SK-N-SH (cell line): ENCODE results near the gene UGT2A3. TPM values are rescaled to one million over a fixed set of nuclear protein-coding genes. Genes with fewer than 3 reads are reported as not detected.

Source experiments
- CTCF ChIA-PET: fragments of 300-600, 350-600 bp; formaldehyde crosslinking; extraction: SDS; loops from one replicate; lab custom pipeline; 2021; lab: Yijun Ruan, JAX
- POLR2A ChIA-PET: fragments of 350-600 bp; sonication (Branson Sonifier 250); formaldehyde crosslinking; extraction: SDS; loops from one replicate; lab custom pipeline; 2020; ENCODE audit warnings: antibody characterized with exemption, inconsistent platforms; lab: Yijun Ruan, JAX
- DNase-seq: peaks from one replicate; pipeline ENCODE4 v3.0.0; 2012
- H2AFZ ChIP-seq: fragments of 200-600 bp; sonication (generic); 2 replicates; pipeline ENCODE4 v1.8.1; 2016; ENCODE audit warnings: antibody characterized with exemption, mild to moderate bottlenecking, low read depth
- H3F3A ChIP-seq: fragments of 200-600 bp; sonication (generic); replicated peaks from 2 replicates; pipeline ENCODE3; 2016; ENCODE audit warnings: antibody characterized with exemption, mild to moderate bottlenecking; ENCODE audit not compliant: insufficient read depth
- H3K27ac ChIP-seq, 2 experiments: fragments of 200-500 bp in 1 of 2; fragments of 200-600 bp in 1 of 2; sonication (Bioruptor generic) in 1 of 2; sonication (generic), shearing (Covaris generic) in 1 of 2; 2 replicates each; pipeline versions ENCODE4 v1.5.1 to v1.6.1; 2014 to 2016; ENCODE audit warnings: low read depth in 2 of 2, inconsistent platforms in 1 of 2, low read length in 1 of 2, mild to moderate bottlenecking in 1 of 2, mixed read lengths in 1 of 2
- H3K27me3 ChIP-seq: fragments of 200-600 bp; sonication (generic), shearing (Covaris generic); 2 replicates; pipeline ENCODE4 v1.6.1; 2016; ENCODE audit warnings: mixed run types; ENCODE audit not compliant: insufficient read depth
- H3K36me3 ChIP-seq, 2 experiments: fragments of 200-500 bp in 1 of 2; fragments of 200-600 bp in 1 of 2; sonication (Bioruptor generic) in 1 of 2; sonication (generic) in 1 of 2; replicated peaks in 1 of 2; 2 replicates each; pipeline versions ENCODE3 to v1.5.1; 2014 to 2016; ENCODE audit warnings: low read length in 1 of 2, mild to moderate bottlenecking in 1 of 2; ENCODE audit not compliant: insufficient read depth in 2 of 2, control insufficient read depth in 1 of 2
- H3K4me1 ChIP-seq, 2 experiments: fragments of 200-500 bp in 1 of 2; fragments of 200-600 bp in 1 of 2; sonication (Bioruptor generic) in 1 of 2; sonication (generic), shearing (Covaris generic) in 1 of 2; 2 replicates each; pipeline versions ENCODE4 v1.5.1 to v1.6.1; 2014 to 2016; ENCODE audit warnings: low read depth in 1 of 2, low read length in 1 of 2, mixed run types in 1 of 2; ENCODE audit not compliant: insufficient read depth in 2 of 2, control insufficient read depth in 1 of 2
- H3K4me2 ChIP-seq: fragments of 200-600 bp; sonication (generic), shearing (Covaris generic); 2 replicates; pipeline ENCODE4 v1.6.1; 2017; ENCODE audit warnings: mixed run types
- H3K4me3 ChIP-seq, 2 experiments: fragments of 200-500 bp in 1 of 2; fragments of 200-600 bp in 1 of 2; sonication (Bioruptor generic) in 1 of 2; sonication (generic), shearing (Covaris generic) in 1 of 2; 2 replicates each; pipeline versions ENCODE4 v1.5.1 to v1.8.1; 2014 to 2016; ENCODE audit warnings: low read depth in 2 of 2, inconsistent platforms in 1 of 2, low read length in 1 of 2, mild to moderate bottlenecking in 1 of 2, mixed read lengths in 1 of 2, moderate library complexity in 1 of 2
- H3K79me2 ChIP-seq: fragments of 200-600 bp; sonication (generic); 2 replicates; pipeline ENCODE4 v1.8.1; 2017; ENCODE audit warnings: mild to moderate bottlenecking; ENCODE audit not compliant: insufficient read depth
- H3K9ac ChIP-seq: fragments of 200-600 bp; sonication (generic); 2 replicates; pipeline ENCODE4 v1.6.1; 2017; ENCODE audit warnings: mixed run types
- H3K9me2 ChIP-seq: fragments of 200-600 bp; sonication (generic); 2 replicates; pipeline ENCODE4 v1.6.1; 2017; ENCODE audit warnings: mixed run types
- H3K9me3 ChIP-seq: fragments of 200-600 bp; sonication (generic); 2 replicates; pipeline ENCODE4 v1.6.1; 2017; ENCODE audit warnings: mixed run types, mild to moderate bottlenecking, moderate library complexity
- H4K20me1 ChIP-seq: fragments of 200-600 bp; sonication (generic); 2 replicates; pipeline ENCODE4 v1.6.1; 2017; ENCODE audit warnings: mild to moderate bottlenecking, mixed run types; ENCODE audit not compliant: insufficient read depth
- CHD2 ChIP-seq: fragments of 150-350 bp; IDR thresholded peaks from 2 replicates; pipeline ENCODE4 v1.6.1; 2018; ENCODE audit warnings: low read length; ENCODE audit not compliant: partially characterized antibody
- FOSL2 ChIP-seq: IDR thresholded peaks from 2 replicates; pipeline ENCODE4 v1.4.0; 2012; ENCODE audit warnings: low read depth, mild to moderate bottlenecking, moderate library complexity, borderline replicate concordance
- FOXJ3 ChIP-seq: sonication (generic); formaldehyde crosslinking; IDR thresholded peaks from 2 replicates; pipeline ENCODE4 v1.5.1; 2020; ENCODE audit warnings: mild to moderate bottlenecking, missing genetic modification reagents
- GATA2 ChIP-seq: sonication (generic); formaldehyde crosslinking; IDR thresholded peaks from 2 replicates; pipeline ENCODE4 v1.5.0; 2020; ENCODE audit warnings: mild to moderate bottlenecking, missing genetic modification reagents
- JUND ChIP-seq: IDR thresholded peaks from 2 replicates; pipeline ENCODE4 v1.4.0; 2012
- MEF2A ChIP-seq: IDR thresholded peaks from 2 replicates; pipeline ENCODE4 v1.4.0; 2012; ENCODE audit warnings: low read depth, borderline replicate concordance
- RAD21 ChIP-seq: IDR thresholded peaks from 2 replicates; pipeline ENCODE4 v1.6.1; 2012; ENCODE audit warnings: mild to moderate bottlenecking, low read length
- REST ChIP-seq: IDR thresholded peaks from 2 replicates; pipeline ENCODE4 v1.6.1; 2012; ENCODE audit warnings: mild to moderate bottlenecking, low read depth, low read length, moderate library complexity
- RFX5 ChIP-seq: IDR thresholded peaks from 2 replicates; pipeline ENCODE4 v1.6.1; 2012; ENCODE audit warnings: mild to moderate bottlenecking, improper control_type of control experiment, low read length
- SMC3 ChIP-seq: IDR thresholded peaks from 2 replicates; pipeline ENCODE4 v1.6.1; 2012; ENCODE audit warnings: low read depth, low read length, improper control_type of control experiment
- TAF1 ChIP-seq: IDR thresholded peaks from 2 replicates; pipeline ENCODE4 v1.6.1; 2012; ENCODE audit warnings: low read depth, mild to moderate bottlenecking, low read length, moderate library complexity, borderline replicate concordance
- WGBS: methylation state at CpG from one replicate; pipeline ENCODE4 v1.1.6; 2017; ENCODE audit warnings: low lambda C conversion rate; 5-methylcytosine and 5-hydroxymethylcytosine counted together
- polyA plus RNA-seq, 3 experiments: library from polyadenylated mRNA; depleted of rRNA; stranded (reverse); fragments of >200 nt; gene quantifications; 2 replicates each; pipeline ENCODE4 v1.2.3, GENCODE V29; 2012

Gene UGT2A3
- polyA plus RNA-seq, 1 of the 3 experiments (the other 2 are of a cell fraction): not detected

- POLR2A ChIA-PET: no interaction called here
- no peak overlapping the region; a peak in 1 of 4 replicates for H3K4me3 ChIP-seq
- H3F3A ChIP-seq: no peaks in the 10 kb centered on the region
- no peak overlapping the region for H3K27ac ChIP-seq
- no peak for TF ChIP-seq JUND
- TF ChIP-seq FOSL2: no peak
- TF ChIP-seq RFX5: no peak
- no peaks in the 10 kb centered on the region for H3K4me1 ChIP-seq
- H3K79me2 ChIP-seq: no peaks in the 10 kb centered on the region
- H3K4me2 ChIP-seq: peak overlapping the region; percentile 13; the same call in 1 of the 2 replicates
- no peaks in the 10 kb centered on the region for H3K9me3 ChIP-seq
- no peaks in the 10 kb centered on the region for H3K9me2 ChIP-seq
- 9% methylated on average over 3 of the region's 3 CpGs for WGBS
- no peak for DNase-seq
- H3K27me3 ChIP-seq: no peaks in the 10 kb centered on the region; the same call in 1 of the 2 replicates
- no peak overlapping the region for H3K9ac ChIP-seq
- no peaks in the 10 kb centered on the region for H4K20me1 ChIP-seq
- H3K36me3 ChIP-seq: no peaks in the 10 kb centered on the region
- peak overlapping the region; percentile 73; the same call in 1 of the 2 replicates for H2AFZ ChIP-seq
- CTCF ChIA-PET: no interaction called here
Observed at GRCh38 chr4:68891678-68892077, 59.9 kb downstream of the UGT2A3 start.

DNA sequence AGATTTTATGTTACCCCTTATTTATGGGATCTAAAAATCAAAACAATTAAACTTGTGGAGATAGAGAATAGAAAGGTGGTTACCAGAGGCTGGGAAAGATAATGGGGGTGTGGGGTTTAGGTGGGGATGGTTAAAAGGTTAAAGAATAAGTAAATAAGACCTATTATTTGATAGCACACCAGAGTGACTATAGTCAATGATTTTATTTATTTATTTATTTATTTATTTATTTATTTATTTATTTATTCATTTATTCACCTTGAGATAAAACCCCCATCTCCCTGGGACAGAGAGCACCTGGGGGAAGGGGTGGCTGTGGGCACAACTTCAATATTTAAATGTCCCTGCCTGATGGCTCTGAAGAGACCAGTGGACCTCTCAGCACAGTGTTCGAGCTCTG, 66.1 kb downstream of the UGT2A3 start:
- Histone ChIP-seq H2AFZ (no peak overlapping the region), H3K9me2 (no peaks in the 10 kb centered on the region), H3K27me3 (no peaks in the 10 kb centered on the region; the same call in 1 of the 2 replicates), H3K4me3 (no peak overlapping the region), H4K20me1 (no peaks in the 10 kb centered on the region), H3K27ac (no peak overlapping the region), H3F3A (no peaks in the 10 kb centered on the region), H3K36me3 (no peaks in the 10 kb centered on the region), H3K4me1 (no peaks in the 10 kb centered on the region), H3K9me3 (no peaks in the 10 kb centered on the region)
- CTCF ChIA-PET: no interaction called here
- 0% methylated on average over 1 of the region's 1 CpG for WGBS
- POLR2A ChIA-PET: no interaction called here
- DNase-seq: no peak
- TF ChIP-seq CHD2 (no peak), TAF1 (no peak), RAD21 (no peak), REST (no peak), FOXJ3 (no peak), GATA2 (no peak), MEF2A (no peak), SMC3 (no peak)
- TF ChIP-seq, all 33 proteins: peak for 0
- Histone ChIP-seq H3K9ac (no peak overlapping the region), H3K79me2 (no peaks in the 10 kb centered on the region), H3K4me2 (no peak overlapping the region)
